H7 (cell line): ENCODE measurements around the gene OR5T3. TPM values are rescaled to one million over a fixed set of nuclear protein-coding genes. Genes with fewer than 3 reads are reported as not detected.
"Not testable (repeated sequence)": the region's sequence is repeated elsewhere in the genome, so short reads cannot be mapped to it uniquely, and the experiment has no call there.

ENCODE experiments used
- DNase-seq: peaks from one replicate; pipeline ENCODE4 v3.0.0; 2012
- H3K27me3 ChIP-seq: 2 replicates; pipeline ENCODE4 v1.6.0; 2011; ENCODE audit warnings: mild to moderate bottlenecking, low read length; ENCODE audit not compliant: control insufficient read depth, insufficient read depth
- H3K36me3 ChIP-seq: replicated peaks from 2 replicates; pipeline ENCODE4 v1.5.1; 2011; ENCODE audit warnings: low read length; ENCODE audit not compliant: control insufficient read depth, insufficient read depth
- H3K4me3 ChIP-seq: 2 replicates; pipeline ENCODE4 v1.5.1; 2011; ENCODE audit warnings: low read depth, mild to moderate bottlenecking, control low read depth, low read length, moderate library complexity; ENCODE audit not compliant: insufficient read depth
- total RNA-seq: library from RNA; depleted of rRNA; stranded (reverse); fragments of >200 nt; shearing (Covaris generic); gene quantifications from 2 replicates; pipeline ENCODE4 v1.2.3, GENCODE V29; 2014; rRNA removed

OR5T3 gene
- total RNA-seq, result not detected in 2 replicates

GRCh38 chr11:56251954-56252353, at the start of gene OR5T3:
TSS of gene OR5T3 (plus strand) at chr11:56252254. CDS start at chr11:56252254, 0 bp downstream.
- no peak for DNase-seq
- H3K4me3 ChIP-seq, result no peak within 1 kb of the TSS
- no peaks in the 10 kb centered on the region for H3K36me3 ChIP-seq
- no peaks in the 10 kb centered on the region for H3K27me3 ChIP-seq

GRCh38 chr11:56207790-56208189, 44.3 kb upstream of the OR5T3 start:
- DNase-seq, result no peak
- H3K36me3 ChIP-seq, result no peaks in the 10 kb centered on the region
- no peak overlapping the region for H3K4me3 ChIP-seq
- no peaks in the 10 kb centered on the region for H3K27me3 ChIP-seq

GRCh38 chr11:56214537-56214936, 37.5 kb upstream of the OR5T3 start:
- no peak for DNase-seq
- Histone ChIP-seq H3K27me3 (no peaks in the 10 kb centered on the region), H3K36me3 (no peaks in the 10 kb centered on the region), H3K4me3 (no peak overlapping the region)

- H3K36me3 ChIP-seq, DNase-seq, H3K4me3 ChIP-seq, H3K27me3 ChIP-seq: not testable (repeated sequence)
Observed at GRCh38 chr11:56219735-56220134, 32.3 kb upstream of the OR5T3 start.

- Histone ChIP-seq H3K27me3 (no peaks in the 10 kb centered on the region), H3K36me3 (no peaks in the 10 kb centered on the region), H3K4me3 (no peak within 1 kb of the TSS)
- no peak for DNase-seq
Observed at GRCh38 chr11:56234155-56234554, 17.9 kb upstream of the OR5T3 start, which contains the start of gene OR5T2. TSS of gene OR5T2 (minus strand) at chr11:56234255. CDS start at chr11:56233062, 1,193 bp downstream.

- H3K27me3 ChIP-seq, result no peaks in the 10 kb centered on the region
- H3K4me3 ChIP-seq, result no peak overlapping the region
- DNase-seq, result no peak
- H3K36me3 ChIP-seq, result no peaks in the 10 kb centered on the region
Observed at GRCh38 chr11:56271092-56271491, 19.0 kb downstream of the OR5T3 start.

GRCh38 chr11:56273854-56274253, 21.8 kb downstream of the OR5T3 start, which contains the start of gene OR5T1:
TSS of gene OR5T1 (plus strand) at chr11:56274154. CDS start at chr11:56275639, 1,485 bp downstream.
- Histone ChIP-seq H3K36me3 (no peaks in the 10 kb centered on the region), H3K4me3 (no peak within 1 kb of the TSS), H3K27me3 (no peaks in the 10 kb centered on the region)
- DNase-seq, result no peak

GRCh38 chr11:56292154-56292553, 40.1 kb downstream of the OR5T3 start, which contains the start of gene OR8H1:
TSS of gene OR8H1 (minus strand) at chr11:56292254. CDS start at chr11:56291062, 1,192 bp downstream.
- no peak within 1 kb of the TSS for H3K4me3 ChIP-seq
- H3K36me3 ChIP-seq, result no peaks in the 10 kb centered on the region
- H3K27me3 ChIP-seq, result no peaks in the 10 kb centered on the region
- DNase-seq, result no peak

- no peak for DNase-seq
- no peaks in the 10 kb centered on the region for H3K36me3 ChIP-seq
- H3K4me3 ChIP-seq, result no peak overlapping the region
- H3K27me3 ChIP-seq, result no peaks in the 10 kb centered on the region
Observed at GRCh38 chr11:56296898-56297297, 44.8 kb downstream of the OR5T3 start.

Other genes starting within 250 kb of the OR5T3 start
- not detected in 2 replicates for gene OR5AS1, start 224.6 kb upstream of the OR5T3 start, total RNA-seq
- gene OR8I2, start 158.9 kb upstream of the OR5T3 start, total RNA-seq, result not detected in 2 replicates
- gene OR8H2, start 148.6 kb upstream of the OR5T3 start, total RNA-seq, result not detected in 2 replicates
- not detected in 2 replicates for gene OR8H3, start 129.9 kb upstream of the OR5T3 start, total RNA-seq
- gene OR8J3, start 112.1 kb upstream of the OR5T3 start, total RNA-seq, result not detected in 2 replicates
- not detected in 2 replicates for gene OR8K5, start 91.9 kb upstream of the OR5T3 start, total RNA-seq
- not detected in 2 replicates for gene OR5J2, start 75.6 kb upstream of the OR5T3 start, total RNA-seq
- gene OR5T2, start 18.0 kb upstream of the OR5T3 start, total RNA-seq, result not detected in 2 replicates
- not detected in 2 replicates for gene OR5T1, start 21.9 kb downstream of the OR5T3 start, total RNA-seq
- gene OR8H1, start 40.0 kb downstream of the OR5T3 start, total RNA-seq, result not detected in 2 replicates
- gene OR8K3, start 62.9 kb downstream of the OR5T3 start, total RNA-seq, result not detected in 2 replicates
- gene OR8K1, start 93.8 kb downstream of the OR5T3 start, total RNA-seq, result not detected in 2 replicates
- gene OR8J1, start 102.0 kb downstream of the OR5T3 start, total RNA-seq, result not detected in 2 replicates
- not detected in 2 replicates for gene OR8U1, start 123.4 kb downstream of the OR5T3 start, total RNA-seq
- not detected in 2 replicates for gene OR5AL1, start 160.4 kb downstream of the OR5T3 start, total RNA-seq
- gene OR5M3, start 221.1 kb downstream of the OR5T3 start, total RNA-seq, result not detected in 2 replicates
- gene OR5M8, start 239.1 kb downstream of the OR5T3 start, total RNA-seq, result not detected in 2 replicates